Right kidney (tissue), 1 donor: ENCODE measurements around the gene ORC4.
"Not testable (repeated sequence)": the region's sequence is repeated elsewhere in the genome, so short reads cannot be mapped to it uniquely, and the experiment has no call there.

Experiments used
- DNase-seq: peaks from one replicate; pipeline ENCODE4 v3.0.0-alpha.2; 2016

ORC4 gene

DNA sequence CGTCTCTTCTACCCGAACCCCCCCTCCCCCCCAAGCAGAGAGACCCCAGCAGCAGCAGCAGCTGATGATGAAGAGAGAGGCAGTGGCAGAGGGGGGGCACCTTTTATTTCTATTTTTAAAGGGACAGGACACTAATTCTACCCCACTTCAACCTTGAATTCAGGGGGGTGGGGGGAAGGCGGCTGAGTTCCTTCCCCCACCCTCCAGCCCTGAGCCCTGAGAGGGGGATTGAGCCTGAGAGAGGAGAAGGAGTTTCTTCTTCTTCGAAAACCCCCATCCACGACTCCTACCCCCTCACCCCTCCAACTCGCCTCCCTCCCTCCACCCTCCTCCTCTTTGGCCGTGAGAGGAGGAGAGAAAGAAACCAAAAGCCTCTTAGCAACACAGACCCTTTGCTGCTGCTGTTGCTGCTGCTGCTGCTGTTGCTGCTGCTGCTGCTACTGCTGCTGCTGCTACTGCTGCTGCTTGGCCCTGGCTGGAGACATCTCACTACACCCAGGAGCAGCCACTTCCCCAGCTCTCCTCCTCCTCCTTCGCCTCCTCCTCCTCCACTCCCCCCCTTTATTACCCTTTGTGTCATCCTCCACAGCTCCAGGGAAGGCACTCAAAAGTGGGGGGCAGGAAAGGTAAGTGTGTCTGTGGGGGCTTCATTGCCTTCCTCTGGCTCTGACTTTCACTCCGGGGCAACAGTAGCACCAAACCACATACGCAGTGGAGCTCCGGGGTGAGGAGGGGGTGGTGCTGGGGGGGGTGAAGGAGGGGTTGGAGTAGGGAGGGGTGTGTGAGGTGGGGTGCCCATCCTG lies 723 bp upstream of the ORC4 start, which contains the start of gene MBD5:
TSS of gene MBD5 (plus strand) at position 33 of the 803 bp plus-strand sequence.
- DNase-seq = peak; percentile 90

DNA sequence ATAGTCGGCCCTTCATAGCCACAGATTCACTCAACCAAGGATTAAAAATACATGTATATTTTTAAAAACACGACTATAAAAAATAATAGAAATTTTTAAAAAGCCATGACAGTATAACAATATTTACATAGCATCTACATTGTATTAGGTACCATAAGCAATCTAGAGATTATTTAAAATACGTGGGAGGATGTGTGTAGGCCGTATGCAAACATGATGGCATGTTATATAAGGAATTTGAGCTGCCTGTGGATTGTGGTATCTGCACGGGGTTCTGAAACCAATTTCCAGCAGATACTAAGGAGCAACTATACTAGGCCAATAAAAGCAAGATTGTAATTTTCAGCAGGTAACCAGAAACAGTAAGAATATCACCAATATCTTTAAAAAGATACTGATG lies 5.9 kb downstream of the ORC4 start:
- DNase-seq = no peak

DNA sequence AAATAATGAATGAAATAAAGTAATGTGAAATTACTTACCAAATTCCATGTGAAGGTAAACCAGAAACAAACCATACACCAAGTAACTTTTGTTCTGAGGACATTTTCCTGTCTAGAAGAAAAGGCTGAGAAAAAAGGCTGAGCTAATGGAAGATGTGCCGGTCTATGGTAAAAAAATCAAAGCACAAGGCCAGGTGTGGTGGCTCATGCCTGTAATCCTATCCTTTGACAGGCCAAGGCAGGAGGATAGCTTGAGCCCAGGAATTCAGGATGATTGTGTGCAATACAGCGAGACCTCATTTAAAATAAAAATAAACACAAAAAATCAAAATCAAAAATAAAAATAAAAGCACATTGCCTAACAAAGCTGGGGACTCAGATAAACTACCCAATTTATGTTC lies 6.7 kb downstream of the ORC4 start:
- peak; percentile 25 for DNase-seq

DNA sequence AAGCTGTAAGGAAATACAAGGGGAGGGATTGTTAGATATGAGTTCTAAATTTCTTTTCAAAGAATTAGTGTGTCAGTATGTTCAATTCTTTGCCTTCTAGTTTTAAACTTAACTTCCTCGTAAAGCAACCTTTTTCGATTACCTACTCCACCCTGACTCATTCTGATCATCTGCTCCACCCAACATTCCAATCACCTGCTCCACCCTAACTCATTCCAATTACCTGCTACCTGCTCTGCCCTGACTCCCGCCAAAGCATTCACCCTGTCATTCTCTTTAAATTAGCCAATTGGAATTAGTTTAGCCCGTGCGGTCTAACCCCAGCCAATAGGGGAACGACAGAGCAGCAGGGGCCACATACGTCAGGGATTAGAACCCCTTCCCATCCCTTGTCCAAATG lies 12.1 kb downstream of the ORC4 start:
- DNase-seq = not testable (repeated sequence)

DNA sequence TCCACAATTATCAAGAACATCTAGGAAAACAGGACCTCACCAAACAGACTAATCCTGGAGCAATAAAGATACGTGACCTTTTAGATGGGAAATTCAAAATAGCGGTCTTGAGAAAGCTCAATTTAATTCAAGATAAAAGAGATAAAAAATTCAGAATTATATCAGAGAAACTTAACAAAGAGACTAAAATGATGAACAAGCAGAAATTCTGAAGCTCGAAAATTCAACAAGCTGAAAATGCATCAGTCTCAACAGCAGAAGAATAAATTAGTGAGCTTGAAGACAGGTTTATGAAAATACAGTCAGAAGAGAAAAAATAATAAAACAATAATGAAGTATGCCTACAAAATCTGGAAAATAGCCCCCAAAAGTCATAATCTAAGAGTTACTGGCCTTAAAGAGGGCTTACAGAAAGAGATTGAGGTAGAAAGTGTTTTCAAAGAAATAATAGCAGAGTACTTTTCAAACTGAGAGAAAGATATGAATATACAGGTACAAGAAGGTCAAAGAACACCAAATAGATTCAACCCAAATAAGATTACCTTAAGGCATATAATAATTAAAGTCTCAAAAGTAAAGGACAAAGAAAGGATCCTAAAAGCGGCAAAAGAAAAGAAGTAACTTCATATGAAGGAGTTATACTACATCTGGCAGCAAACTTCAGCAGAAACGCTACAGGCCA lies 13.2 kb downstream of the ORC4 start:
- no peak for DNase-seq

DNA sequence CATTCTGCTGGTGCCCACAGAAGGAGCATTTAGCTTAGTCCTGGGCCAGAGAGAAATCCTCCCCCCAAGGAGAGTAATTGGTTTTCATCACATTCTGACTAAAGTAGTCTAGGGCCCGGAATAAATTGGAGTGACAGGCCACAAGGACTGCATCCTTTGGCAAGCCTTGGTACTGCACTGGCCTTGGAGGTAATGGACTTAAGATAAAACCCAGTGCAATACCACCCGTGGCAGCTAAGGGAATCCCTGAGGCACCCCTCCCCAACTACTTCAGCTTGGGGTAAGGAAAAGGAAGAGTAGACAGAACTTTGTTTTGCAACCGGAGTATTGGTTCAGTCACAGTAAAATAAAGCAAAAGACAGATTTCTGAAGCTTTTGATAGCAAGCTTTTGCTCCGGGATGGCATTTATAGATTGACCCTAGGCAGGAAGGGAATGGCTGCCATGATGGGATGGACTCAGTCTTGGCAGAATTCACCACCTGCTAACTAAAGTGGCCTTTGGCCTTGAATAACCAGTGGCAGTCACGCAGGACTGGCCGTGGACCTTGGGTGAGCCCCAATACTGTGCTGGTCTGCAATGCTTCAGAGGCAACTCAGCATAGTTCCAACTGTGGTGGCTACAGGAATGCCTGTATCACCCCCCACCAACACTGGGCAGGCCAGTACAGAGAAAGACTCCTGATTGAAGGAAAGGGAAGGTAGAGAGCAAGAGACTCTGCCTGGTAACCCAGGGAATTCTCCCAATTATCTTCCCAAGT lies 14.1 kb downstream of the ORC4 start:
- DNase-seq = no peak

DNA sequence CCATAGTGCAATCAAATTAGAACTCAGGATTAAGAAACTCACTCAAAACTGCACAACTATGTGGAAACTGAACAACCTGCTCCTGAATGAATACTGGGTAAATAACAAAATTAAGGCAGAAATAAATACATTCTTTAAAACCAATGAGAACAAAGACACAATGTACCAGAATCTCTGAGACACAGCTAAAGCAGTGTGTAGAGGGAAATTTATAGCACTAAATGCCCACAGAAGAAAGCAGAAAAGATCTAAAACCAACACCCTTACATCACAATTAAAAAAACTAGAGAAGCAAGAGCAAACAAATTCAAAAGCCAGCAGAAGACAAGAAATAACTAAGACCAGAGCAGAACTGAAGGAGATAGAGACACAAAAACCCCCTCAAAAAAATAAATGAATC lies 18.1 kb downstream of the ORC4 start:
- DNase-seq = not testable (repeated sequence)

DNA sequence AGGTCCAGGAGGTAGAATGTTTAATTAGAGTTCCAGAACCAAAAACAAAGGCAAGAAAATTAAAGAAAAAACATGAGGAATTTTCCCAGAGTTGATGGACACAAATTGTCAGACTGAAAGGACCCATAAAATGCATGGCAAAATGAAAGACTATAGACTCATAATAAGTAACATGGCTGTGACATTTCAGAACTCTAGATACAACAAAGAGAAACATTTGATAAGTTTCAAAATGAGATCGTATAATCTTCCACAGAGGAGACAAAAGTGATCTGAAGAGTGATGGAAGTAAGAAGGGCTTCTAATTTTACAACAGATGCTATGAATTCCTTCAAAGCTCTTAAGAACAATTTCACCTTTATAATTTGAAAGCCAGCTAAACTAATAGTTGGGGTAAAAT lies 20.4 kb downstream of the ORC4 start:
- DNase-seq = no peak

DNA sequence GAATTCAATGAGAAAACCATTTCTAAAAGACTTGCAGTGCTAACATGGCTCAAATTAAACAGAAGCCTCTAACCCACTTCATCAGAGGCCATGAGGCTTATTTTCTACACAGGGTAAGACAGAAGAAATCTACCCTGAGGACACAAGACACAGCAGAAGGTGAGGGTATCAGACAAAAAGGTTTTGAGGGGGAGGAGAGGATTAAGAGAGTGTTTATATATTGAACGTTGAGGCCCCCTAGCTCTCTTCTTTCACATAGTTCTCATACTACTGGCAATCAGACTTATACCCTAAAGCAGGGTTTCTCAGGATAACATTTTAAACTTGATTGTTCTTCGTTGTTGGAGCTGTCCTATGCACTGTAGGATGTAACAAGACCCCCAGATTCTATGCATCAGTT lies 21.4 kb downstream of the ORC4 start:
- no peak for DNase-seq

DNA sequence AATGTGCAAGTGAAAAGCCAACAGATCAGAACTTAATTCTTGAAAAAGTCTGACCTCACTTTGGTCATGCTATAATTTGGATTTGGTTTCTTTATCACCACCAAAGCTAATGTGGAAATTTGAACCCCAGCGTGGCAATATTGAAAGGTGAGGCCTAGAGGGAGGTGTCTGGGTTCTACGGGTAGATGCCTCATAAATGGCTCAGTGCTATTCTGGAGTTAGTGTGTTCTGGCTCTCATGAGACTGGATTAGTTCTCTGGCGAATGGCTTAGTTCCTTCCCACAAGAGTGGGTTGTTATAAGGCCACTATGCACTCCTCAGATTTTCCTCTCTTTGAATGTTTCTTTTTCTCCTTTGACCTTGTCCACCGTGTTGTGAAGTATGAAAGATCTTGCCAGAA lies 22.3 kb downstream of the ORC4 start:
- DNase-seq = no peak

DNA sequence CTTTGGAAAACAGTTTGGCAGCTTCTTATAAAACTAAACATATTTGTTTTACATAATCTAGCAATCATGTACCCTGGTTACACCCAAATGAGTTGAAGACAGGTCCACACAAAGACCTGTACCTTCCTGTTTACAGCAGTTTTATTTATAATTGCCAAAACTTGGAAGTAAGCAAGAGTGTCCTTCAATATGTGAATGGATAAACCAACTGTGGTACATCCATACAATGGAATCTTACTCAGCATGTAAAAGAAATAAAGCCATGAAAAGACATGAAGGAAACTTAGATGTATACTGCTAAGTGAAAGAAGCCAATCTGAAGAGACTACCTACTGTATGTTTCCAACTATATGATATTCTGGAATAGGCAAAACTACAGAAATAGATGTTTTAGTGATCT lies 23.7 kb downstream of the ORC4 start:
- no peak for DNase-seq

DNA sequence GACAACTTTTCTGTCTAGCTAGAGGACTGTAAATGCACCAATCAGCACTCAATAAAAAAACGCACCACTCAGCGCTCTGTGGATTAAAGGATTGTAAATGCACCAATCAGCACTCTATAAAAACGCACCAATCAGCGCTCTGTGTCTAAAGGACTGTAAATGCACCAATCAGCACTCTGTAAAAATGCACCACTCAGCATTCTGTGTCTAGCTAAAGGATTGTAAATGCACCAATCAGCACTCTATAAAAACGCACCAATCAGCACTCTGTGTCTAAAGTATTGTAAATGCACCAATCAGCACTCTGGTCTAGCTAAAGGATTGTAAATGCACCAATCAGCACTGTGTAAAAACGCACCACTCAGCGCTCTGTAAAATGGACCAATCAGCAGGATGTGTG lies 25.6 kb downstream of the ORC4 start:
- DNase-seq = not testable (repeated sequence)

DNA sequence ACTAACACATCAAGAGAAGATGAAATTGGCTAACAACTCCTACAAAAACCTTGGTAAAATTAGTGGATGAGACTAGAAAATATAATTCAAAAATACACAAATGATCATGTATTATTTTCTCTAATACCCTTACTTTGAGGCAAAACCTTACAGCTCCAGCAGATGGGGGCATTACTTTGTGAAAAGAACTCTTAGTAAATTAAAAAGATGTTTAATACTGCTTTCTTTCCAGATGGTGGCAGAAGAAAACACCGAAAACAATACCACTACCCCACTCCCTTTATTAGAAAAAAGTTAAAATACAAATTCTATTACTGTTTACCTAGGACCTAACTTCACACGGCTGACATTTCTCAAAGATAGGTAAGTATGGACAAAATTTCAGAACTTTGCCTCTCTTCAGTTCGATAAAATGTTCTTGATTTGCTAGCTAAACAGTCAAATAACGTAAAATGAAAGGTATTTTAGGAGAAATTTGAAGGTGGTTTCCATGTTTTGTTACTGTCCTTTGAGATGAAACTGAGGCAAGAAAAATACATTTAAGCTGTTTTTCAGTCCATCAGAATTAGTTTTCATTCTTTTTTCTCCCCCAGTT lies 30.6 kb downstream of the ORC4 start:
- no peak for DNase-seq

DNA sequence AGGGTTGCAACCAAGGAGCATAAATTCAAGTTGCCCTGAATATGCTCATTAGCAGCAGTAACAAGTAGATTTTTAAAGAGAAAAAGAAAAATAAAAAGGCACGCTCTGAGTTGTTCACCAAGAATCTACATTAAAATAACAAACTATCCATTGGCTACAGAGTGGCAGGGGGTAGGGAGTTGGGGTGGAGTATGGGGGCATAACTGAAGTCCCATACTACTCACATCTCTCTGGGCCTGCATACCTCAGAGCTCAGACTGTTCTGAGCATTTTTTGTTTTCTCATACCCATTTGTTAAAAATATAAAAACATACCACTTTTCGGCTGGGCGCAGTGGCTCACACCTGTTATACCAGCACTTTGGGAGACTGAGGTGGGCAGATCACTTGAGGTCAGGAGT lies 31.4 kb downstream of the ORC4 start:
- no peak for DNase-seq

DNA sequence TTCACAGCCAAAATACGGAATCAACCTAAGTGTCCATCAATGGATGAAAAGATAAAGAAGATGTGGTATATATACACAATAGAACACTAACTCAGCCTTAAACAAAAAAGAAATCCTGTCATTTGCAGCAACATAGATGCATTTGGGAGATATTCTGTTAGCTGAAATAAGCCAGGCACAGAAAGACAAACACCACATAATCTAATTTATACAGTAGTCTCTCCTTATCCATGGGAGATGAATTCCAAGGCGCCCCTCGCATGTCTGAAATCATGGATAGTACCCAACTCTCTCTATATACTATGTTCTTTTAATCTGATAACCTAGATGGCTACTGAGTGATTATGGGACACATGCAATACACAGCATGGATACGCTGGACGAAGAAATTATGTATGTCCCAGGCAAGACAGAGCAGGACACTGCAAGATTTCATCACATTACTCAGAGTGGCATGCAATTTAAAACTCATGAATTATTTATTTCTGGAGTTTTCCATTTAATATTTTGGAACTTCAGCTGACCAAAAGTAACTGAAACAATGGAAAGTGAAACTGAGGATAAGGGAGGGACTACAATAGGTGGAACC lies 39.5 kb downstream of the ORC4 start:
- no peak for DNase-seq

DNA sequence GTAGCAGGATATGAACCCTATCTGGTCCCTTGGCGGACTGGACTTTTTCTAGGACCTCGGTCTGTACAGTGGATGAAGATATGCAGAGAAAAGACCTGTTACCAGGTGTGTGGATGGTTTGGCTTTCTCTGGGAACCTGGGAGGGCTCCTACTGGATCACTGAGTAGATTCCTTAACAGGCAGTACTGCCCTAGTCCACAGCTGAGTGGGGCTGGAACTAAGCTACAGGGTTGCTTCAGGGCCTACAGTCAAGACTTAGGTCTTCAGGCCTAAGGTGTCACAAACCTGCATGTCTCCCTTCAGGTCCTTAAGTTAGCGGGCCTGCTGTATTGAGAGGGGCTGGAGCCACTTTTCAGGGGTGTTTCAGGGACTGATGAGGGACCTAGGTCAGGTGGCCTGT lies 42.9 kb downstream of the ORC4 start:
- no peak for DNase-seq

DNA sequence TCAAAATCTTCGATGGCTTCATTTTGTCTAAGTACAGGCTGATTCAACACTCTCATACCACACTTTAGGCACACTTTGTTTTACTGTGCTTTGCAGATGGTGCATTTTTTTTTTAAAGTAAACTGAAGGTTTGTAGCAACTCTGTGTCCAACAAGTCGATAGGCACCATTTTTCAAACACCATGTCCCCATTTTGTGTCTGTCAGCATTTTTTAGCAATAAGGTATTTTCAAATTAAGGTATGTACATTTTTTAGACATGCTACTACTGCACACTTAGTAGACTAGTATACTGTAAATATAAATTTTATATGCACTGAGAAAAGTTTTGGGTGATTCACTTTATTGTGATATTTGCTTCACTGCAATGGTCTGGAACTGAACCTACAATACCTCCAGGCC lies 44.4 kb downstream of the ORC4 start:
- DNase-seq = no peak

DNA sequence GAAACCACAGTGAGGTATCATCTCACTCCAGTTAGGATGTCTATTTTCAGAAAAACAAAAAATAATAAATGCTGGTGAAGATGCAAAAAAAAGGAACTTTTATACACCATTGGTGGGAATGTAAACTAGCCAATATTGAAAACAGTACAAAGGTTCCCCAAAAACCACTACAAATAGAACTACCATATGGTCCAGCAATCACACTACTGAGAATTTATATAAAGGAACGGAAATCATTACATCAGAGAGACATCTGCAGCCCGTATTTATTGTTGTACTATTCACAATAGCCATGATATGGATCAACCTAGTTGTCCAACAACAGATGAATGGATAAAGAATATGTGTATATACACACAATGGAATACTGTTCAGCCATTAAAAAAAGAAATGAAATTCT lies 52.0 kb downstream of the ORC4 start:
- DNase-seq = no peak

DNA sequence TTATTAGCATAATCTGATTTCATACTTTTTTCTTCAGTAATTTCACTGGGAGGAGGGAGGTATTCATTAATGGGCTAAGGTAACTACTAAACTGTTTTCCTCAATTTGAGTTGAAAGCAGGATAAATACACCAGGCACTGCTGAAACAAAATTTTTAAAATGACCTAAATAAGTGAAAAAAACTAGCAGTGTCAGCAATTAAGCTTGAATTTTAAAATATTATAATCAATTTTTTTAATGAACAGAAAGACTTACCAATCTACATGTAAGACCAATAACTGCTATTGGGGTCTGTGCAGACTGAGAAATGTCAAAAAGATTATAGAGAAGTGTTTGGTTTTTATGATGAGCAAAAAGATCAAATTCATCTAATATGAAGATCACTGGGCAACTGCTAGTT lies 68.4 kb downstream of the ORC4 start:
- DNase-seq = no peak

DNA sequence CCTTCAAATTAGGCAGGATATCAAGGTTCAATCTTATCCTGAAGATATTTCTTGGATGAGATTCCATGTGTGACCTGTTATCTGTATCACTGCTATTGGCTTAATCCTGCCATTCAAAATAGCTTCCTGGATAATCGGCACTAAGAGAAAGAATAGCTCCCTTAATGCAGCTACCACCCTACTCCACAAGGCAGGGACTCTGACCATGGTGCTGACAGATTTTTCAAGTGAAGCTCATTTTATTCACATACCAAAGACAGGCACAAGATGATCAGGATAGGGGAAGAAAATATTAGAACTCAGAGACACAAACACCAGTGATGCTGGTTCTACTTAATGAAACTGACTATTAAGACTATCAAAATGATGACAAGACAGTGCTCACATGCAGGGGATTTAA lies 74.9 kb downstream of the ORC4 start:
- no peak for DNase-seq

DNA sequence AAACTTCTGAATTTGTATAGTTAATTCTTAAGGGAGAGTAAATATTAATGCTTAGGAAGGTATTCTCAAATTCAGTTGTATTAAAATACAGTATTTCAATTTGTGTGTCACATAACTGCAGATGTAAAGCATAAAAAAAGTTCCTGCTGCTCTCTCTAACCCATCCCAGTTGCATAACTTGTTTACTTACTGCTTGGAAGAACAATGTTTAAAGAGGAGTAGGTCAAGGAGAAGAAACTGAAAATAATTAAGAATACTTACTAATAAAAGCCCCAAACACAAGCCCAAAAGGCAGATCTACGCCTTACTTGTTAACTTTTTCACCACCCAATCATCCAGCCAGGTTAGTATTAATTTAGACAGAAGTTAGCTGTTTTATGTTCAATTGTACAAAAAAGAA lies 81.2 kb downstream of the ORC4 start:
- DNase-seq = no peak

DNA sequence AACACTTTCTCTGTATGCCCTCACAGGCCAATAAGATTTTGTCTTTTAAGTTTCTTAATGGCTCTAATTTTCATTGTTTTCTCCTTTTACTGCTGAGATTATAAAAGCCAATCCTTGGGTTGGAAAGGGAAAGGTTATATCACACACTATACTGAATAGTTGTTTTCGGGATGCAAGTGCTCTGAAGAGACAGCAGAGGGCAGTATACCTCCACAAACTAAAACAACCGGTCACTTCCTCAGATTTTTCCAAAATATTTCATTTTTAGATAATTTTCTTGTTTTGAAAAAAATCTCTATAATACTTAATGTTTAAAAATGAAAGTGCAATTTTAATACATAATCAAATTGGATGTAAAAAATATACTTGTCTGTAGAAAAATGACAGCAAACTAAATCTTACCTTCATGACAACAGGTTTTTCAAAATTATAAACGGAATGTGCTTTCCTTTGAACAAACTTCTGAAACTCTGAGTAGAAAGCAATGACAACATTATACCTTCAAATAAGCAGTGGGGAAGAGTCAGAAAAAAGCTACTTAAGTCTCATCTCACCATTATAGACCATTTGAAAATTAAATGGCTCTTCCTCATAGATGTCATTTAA lies 82.7 kb downstream of the ORC4 start:
- DNase-seq = no peak
